ENCODE results near the gene GNB3. TPM values are rescaled to one million over a fixed set of nuclear protein-coding genes. Genes with fewer than 3 reads are reported as not detected.

Gene GNB3
- total RNA-seq, 1 experiment from 2014 or later = 14.0 TPM

- DNase-seq (ENCODE audit: low spot score) (no peak), ATAC-seq (no peak)
- Mint-ChIP-seq H3K9me3 (no peaks in the 10 kb centered on the region), H3K4me3 (no peak overlapping the region), H3K27ac (no peak overlapping the region), H3K36me3 (peaks cover 48% of the 10 kb centered on the region), H3K27me3 (ENCODE audit: low read depth) (no peaks in the 10 kb centered on the region), H3K4me1 (peaks cover 14% of the 10 kb centered on the region)
- POLR2A ChIA-PET = interaction anchor here (1.4 kb wide), 1 partner anchor 14 kb away, joined by 3 read pairs; the partner anchor contains the start of gene CDCA3
- CTCF ChIA-PET = interaction anchor here (0.5 to 5.1 kb wide), 6 partner anchors 15 to 83 kb away, joined by 3 to 54 read pairs (median 14); partner anchors contain the start of genes CDCA3, MLF2, PTMS and USP5
- no peak for TF ChIP-seq E2F4 (CRISPR knock-in tag; IDR thresholded peaks at IDR 0.05; ENCODE audit: borderline replicate concordance, low read depth)
- TF ChIP-seq, protein P1, sequence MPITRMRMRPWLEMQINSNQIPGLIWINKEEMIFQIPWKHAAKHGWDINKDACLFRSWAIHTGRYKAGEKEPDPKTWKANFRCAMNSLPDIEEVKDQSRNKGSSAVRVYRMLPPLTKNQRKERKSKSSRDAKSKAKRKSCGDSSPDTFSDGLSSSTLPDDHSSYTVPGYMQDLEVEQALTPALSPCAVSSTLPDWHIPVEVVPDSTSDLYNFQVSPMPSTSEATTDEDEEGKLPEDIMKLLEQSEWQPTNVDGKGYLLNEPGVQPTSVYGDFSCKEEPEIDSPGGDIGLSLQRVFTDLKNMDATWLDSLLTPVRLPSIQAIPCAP (CRISPR knock-in tag; IDR thresholded peaks at IDR 0.05) = no peak
- TF ChIP-seq ZNF232 (CRISPR knock-in tag; IDR thresholded peaks at IDR 0.05) = no peak
- TF ChIP-seq, protein P2, sequence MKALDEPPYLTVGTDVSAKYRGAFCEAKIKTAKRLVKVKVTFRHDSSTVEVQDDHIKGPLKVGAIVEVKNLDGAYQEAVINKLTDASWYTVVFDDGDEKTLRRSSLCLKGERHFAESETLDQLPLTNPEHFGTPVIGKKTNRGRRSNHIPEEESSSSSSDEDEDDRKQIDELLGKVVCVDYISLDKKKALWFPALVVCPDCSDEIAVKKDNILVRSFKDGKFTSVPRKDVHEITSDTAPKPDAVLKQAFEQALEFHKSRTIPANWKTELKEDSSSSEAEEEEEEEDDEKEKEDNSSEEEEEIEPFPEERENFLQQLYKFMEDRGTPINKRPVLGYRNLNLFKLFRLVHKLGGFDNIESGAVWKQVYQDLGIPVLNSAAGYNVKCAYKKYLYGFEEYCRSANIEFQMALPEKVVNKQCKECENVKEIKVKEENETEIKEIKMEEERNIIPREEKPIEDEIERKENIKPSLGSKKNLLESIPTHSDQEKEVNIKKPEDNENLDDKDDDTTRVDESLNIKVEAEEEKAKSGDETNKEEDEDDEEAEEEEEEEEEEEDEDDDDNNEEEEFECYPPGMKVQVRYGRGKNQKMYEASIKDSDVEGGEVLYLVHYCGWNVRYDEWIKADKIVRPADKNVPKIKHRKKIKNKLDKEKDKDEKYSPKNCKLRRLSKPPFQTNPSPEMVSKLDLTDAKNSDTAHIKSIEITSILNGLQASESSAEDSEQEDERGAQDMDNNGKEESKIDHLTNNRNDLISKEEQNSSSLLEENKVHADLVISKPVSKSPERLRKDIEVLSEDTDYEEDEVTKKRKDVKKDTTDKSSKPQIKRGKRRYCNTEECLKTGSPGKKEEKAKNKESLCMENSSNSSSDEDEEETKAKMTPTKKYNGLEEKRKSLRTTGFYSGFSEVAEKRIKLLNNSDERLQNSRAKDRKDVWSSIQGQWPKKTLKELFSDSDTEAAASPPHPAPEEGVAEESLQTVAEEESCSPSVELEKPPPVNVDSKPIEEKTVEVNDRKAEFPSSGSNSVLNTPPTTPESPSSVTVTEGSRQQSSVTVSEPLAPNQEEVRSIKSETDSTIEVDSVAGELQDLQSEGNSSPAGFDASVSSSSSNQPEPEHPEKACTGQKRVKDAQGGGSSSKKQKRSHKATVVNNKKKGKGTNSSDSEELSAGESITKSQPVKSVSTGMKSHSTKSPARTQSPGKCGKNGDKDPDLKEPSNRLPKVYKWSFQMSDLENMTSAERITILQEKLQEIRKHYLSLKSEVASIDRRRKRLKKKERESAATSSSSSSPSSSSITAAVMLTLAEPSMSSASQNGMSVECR (CRISPR knock-in tag; IDR thresholded peaks at IDR 0.05; ENCODE audit: borderline replicate concordance) = no peak
- no peak for TF ChIP-seq E2F1 (CRISPR knock-in tag; IDR thresholded peaks at IDR 0.05)
- TF ChIP-seq ELF4 (CRISPR knock-in tag; IDR thresholded peaks at IDR 0.05; ENCODE audit: low read depth) = no peak
- TF ChIP-seq PRDM15 (CRISPR knock-in tag; IDR thresholded peaks at IDR 0.05) = no peak
- TF ChIP-seq ETV6 (CRISPR knock-in tag; IDR thresholded peaks at IDR 0.05) = no peak
- TF ChIP-seq CREB1 (CRISPR knock-in tag; IDR thresholded peaks at IDR 0.05) = no peak
These were observed 3.9 kb upstream of the GNB3 start for GRCh38 chr12:6836851-6837250.

- Mint-ChIP-seq H3K4me1 (peaks cover 14% of the 10 kb centered on the region), H3K4me3 (no peak overlapping the region), H3K36me3 (peaks cover 46% of the 10 kb centered on the region), H3K9me3 (no peaks in the 10 kb centered on the region), H3K27me3 (ENCODE audit: low read depth) (no peaks in the 10 kb centered on the region), H3K27ac (no peak overlapping the region)
- ChIA-PET CTCF (interaction anchor here (0.5 to 5.1 kb wide), 3 partner anchors 15 to 71 kb away, joined by 3 to 54 read pairs (median 15); partner anchors contain the start of genes CDCA3 and USP5), POLR2A (interaction anchor here (1.4 kb wide), 1 partner anchor 14 kb away, joined by 3 read pairs; the partner anchor contains the start of gene CDCA3)
- ATAC-seq (no peak), DNase-seq (ENCODE audit: low spot score) (no peak)
- TF ChIP-seq ZNF671 (CRISPR knock-in tag; IDR thresholded peaks at IDR 0.05) (no peak), ZNF416 (CRISPR knock-in tag; IDR thresholded peaks at IDR 0.05) (no peak), TEAD4 (CRISPR knock-in tag; IDR thresholded peaks at IDR 0.05) (no peak), NFATC4 (CRISPR knock-in tag; IDR thresholded peaks at IDR 0.05) (no peak), PRDM15 (CRISPR knock-in tag; IDR thresholded peaks at IDR 0.05) (no peak)
- TF ChIP-seq, protein P3, sequence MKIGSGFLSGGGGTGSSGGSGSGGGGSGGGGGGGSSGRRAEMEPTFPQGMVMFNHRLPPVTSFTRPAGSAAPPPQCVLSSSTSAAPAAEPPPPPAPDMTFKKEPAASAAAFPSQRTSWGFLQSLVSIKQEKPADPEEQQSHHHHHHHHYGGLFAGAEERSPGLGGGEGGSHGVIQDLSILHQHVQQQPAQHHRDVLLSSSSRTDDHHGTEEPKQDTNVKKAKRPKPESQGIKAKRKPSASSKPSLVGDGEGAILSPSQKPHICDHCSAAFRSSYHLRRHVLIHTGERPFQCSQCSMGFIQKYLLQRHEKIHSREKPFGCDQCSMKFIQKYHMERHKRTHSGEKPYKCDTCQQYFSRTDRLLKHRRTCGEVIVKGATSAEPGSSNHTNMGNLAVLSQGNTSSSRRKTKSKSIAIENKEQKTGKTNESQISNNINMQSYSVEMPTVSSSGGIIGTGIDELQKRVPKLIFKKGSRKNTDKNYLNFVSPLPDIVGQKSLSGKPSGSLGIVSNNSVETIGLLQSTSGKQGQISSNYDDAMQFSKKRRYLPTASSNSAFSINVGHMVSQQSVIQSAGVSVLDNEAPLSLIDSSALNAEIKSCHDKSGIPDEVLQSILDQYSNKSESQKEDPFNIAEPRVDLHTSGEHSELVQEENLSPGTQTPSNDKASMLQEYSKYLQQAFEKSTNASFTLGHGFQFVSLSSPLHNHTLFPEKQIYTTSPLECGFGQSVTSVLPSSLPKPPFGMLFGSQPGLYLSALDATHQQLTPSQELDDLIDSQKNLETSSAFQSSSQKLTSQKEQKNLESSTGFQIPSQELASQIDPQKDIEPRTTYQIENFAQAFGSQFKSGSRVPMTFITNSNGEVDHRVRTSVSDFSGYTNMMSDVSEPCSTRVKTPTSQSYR (CRISPR knock-in tag; IDR thresholded peaks at IDR 0.05) = no peak
These were observed 3.2 kb upstream of the GNB3 start for GRCh38 chr12:6837370-6838060.

All from WTC11 (cell line).